HG02938 (cell line): ENCODE data around the gene ADARB1.
"Not testable (repeated sequence)": the region's sequence is repeated elsewhere in the genome, so short reads cannot be mapped to it uniquely, and the experiment has no call there.

Experiments used
- ATAC-seq: cut with Tn5 transposase; IDR thresholded peaks from one replicate; pipeline ENCODE4 v1.9.1; 2021; ENCODE audit warnings: mild to moderate bottlenecking, moderate library complexity; ENCODE audit not compliant: unreplicated experiment

ADARB1 gene

GRCh38 chr21:45074048-45074817 lies at the start of gene ADARB1:
TSS of gene ADARB1 (plus strand) at chr21:45074580. CDS start at chr21:45171657, 97,077 bp downstream.
- ATAC-seq: no peak

DNA sequence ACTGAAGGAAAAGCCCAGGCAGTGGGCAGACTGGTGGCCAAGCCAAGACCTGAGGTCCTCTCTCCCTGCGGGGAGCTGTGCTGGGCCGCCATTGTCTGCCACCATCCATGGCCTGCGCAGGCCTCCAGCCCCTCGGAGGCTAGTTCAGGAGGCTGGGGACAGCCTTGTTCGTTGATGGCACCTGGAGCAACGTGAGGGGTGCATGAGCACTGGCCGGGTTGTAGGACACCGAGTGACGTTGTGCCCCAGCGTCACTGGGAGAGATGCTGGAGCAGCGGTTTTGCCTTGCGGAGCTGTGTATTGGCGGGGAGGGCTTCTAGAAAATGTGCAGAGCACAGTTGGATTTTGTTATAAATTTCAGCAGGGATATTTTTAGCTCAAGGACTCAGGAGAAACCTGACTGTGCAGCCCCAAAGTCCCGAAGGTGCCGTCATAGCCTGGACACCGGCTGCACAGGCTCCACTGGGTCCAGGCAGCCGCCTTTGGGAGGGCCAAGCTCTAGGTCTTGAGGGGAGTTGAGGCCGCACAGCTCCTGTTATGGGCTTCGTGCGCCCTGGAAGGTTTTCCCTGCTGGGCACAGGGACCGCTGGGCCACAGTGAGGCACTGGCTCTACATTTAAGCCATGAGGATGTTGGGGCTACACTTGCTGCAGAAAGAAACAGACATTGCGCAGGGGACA lies 48.2 kb upstream of the ADARB1 start:
- no peak for ATAC-seq

GRCh38 chr21:45026826-45027225 lies 47.6 kb upstream of the ADARB1 start:
- ATAC-seq: no peak

DNA sequence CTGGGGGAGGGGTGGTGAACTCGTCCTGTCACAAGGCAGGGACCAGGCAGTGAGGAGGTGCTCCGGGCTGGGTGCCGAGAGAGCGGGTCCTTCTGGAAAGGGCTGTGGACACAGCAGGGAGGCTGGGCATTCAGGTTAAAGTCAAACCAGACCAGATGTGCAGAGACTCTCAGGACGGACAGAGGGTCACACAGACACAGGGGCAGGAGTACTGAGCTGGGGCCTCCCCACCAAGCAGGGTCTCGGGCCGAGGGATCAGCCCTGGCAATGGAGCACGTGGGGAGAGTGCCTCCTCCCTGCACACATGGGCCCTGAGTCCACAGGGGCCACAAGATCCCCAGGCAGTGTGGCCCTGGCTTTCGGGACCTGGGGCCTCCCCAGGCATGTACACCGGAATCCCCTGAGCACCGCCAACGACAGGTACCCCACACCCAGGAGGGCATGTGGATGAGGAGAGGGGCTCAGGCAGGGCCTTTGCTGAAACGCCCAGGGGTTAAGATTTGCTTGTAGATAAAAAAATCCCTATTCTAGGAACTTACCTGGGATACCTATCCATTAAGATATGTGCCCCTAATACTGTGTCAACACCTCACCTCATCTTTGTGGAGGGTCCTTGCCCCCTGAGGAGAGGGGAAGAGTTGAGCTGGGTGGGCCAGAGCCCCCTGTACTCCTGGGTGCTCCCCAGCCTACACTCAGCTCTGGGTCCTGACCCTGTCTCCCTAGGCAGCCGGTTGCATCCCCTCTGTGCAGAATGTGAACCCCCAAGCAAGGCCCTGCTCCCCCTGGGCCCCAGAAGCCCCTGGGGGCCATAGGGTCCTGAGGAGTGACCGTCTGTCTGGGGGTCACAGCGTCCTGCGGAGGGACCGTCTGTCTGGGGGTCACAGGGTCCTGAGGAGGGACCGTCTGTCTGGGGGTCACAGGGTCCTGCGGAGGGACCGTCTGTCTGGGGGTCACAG lies 46.9 kb upstream of the ADARB1 start:
- ATAC-seq: no peak

GRCh38 chr21:45028645-45029044 lies 45.7 kb upstream of the ADARB1 start:
- ATAC-seq: not testable (repeated sequence)

DNA sequence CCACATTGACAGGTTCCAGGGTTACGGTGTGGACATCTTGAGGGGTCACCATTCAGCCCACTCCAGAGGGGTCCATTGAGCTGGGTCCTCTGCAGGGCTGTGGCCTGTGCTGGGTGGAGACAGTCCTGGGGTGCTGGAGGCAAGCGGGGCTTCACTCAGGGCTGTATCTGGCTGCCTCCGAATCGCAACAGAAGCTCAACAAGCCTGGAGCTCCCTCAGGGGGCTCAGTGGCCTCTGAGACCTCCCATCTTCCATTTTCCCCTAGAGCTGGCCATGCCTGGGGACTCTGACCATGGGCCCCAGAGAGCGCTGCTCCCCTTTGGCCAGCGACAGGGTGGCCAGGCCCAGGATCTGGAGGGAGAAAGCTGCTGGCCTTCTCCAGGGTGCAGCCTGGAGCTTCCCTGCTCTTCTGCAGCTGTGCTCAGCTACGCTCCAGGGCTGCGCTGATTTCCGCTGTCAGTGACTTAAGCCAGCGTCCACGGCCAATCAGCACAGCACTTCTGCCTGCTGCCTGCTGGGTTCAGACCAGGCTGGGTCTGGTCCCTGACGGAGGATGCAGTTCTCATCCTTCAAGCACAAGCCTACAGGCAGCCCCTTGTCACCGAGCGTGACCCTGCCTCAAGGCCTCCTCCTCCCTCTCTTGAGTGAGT lies 45.0 kb upstream of the ADARB1 start:
- ATAC-seq: no peak

- no peak for ATAC-seq
Measured at GRCh38 chr21:45029948-45030681, 44.3 kb upstream of the ADARB1 start.

DNA sequence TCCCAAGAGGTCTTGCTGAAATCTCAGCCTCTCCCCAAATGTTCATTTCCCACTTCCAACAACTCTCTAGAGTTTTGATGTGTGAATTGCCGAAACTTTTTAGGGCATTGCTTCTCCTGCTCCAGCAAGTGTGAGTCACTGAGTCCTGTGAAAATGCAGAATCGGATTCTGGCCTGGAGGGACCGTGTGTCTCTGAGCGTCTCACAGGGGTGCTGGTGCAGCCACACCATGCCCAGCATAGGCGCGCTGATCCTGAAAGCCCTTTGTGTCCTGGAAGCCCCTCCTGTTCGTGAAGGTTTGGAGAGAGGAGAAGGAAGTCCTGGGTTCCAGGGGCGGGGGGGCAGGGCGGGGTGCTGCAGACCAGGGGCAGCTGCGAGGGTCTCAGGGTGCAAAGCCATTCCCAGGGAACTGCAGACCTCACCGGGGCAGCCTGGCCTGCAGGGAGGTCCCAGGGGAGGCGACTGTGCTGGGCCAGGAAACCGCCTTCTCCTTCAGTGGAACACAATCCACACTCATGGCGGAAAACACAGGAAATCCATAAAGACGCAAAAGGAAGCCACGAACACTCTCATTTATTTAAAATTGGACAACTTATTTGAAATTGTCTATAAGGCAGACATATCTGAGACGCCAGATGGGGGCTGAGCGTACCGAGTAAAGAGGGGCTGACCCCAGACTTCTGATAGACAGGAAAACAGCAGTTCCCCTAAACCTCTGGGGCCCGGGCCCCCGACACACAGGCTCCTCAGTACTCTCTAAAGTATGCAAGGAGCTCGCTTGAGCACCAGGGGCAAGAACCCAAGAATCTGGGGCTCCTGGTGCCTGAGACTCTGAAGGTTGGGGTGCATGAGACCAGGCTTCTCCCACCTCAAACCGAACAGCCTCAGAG lies 43.5 kb upstream of the ADARB1 start:
- no peak for ATAC-seq

- ATAC-seq: no peak
Measured at GRCh38 chr21:45031571-45032191, 42.7 kb upstream of the ADARB1 start.

GRCh38 chr21:45032332-45032731 lies 42.0 kb upstream of the ADARB1 start:
- ATAC-seq: no peak

- ATAC-seq: no peak
Measured at GRCh38 chr21:45032977-45033710, 41.2 kb upstream of the ADARB1 start.

DNA sequence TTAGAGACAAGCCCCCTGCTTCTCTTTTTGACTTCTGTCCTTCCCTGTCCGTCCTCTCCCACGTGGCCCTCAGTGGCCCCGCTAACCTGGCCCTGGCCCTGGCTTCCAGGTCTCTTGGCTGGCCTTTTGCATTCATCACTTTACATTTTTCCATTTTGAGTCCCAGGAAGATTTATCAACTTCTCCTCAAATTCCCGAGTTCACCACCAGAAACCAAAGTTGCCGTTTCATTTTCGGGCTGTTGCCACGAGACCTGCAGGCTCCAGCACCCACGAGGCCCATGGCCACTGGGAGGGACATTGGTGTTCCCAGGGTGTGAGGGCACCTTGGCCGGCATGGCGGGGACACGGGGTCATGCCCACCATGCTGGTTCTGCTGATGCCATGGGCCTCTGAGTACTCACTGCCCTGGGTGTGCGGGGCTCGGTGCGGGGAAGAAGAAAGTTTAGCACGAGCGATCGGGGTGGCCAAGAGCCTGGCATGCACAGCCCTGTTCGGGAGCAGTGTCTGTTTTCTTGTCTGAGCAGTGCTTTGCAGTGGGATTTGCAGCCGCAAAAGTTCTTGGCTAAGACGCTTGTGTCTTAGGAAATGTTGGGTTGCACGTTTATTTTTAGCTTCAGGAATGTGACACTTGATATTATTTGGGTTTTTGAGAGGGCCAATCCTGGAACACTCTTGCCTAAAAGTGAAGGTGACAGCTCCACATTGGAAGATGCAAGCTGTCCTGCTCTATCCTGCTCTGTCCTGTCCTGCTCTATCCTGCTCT lies 40.4 kb upstream of the ADARB1 start:
- ATAC-seq: no peak

DNA sequence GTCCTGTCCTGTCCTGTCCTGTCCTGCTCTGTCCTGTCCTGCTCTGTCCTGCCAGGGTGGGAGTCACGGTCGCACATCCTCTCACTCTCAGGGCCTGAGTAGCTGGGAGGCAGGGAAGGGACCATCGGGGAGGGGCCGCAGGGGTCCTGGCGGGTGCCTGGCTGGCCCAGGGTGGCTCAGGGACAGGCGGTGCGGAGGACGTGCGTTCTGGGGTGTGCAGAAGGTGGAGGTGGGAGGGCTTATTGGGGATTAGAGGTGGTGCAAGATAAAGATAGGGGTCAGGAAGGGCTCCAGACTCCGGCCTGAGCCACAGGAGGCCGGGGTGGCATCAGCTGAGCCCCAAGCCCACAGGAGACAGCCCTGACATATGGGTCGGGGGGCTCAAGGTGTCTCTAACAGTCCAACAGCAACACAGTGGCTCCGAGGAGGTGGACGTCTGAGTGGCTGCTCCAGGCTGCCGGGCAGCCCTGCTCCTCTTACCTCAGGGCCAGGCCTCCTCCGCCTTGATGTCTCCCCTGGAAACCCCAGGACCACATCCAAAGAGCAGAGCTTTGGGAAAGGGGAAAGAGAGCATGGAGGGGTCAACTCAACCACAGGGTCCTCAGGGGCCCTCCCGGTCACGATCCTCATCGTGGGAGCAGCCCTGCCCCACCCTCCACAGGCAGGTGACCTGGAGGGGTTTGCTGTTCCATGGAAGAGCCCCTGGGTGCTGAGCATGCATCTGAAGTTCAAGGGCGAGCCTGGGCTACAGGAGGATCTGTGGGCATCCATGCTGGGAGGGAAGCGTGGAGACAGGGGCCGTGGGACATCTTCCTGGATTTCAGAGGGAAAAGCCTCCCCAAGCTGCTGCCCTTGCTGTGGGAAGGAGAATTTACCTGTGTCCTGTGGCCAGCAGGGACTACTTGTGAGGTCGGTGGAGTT lies 39.6 kb upstream of the ADARB1 start:
- no peak for ATAC-seq

- ATAC-seq: no peak
Measured at GRCh38 chr21:45035477-45035848, 38.9 kb upstream of the ADARB1 start.

DNA sequence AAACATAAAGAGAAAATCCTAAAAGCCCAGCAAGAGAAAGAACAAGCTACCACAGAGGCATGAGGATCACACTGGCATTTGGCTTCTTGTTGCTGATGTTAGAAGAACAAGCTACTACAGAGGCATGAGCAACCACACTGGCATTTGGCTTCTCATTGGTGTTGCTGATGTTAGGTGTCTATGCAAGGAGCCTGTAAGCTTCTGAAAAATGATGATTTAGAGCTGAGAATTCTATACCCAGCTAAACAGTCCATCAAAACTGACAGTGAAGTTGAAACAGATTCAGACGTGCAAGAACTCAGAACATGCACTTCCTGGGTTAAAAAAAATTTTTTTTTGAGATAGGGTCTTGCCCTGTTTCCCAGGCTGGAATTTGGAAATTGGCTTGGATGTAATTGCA lies 37.8 kb upstream of the ADARB1 start:
- ATAC-seq: no peak

DNA sequence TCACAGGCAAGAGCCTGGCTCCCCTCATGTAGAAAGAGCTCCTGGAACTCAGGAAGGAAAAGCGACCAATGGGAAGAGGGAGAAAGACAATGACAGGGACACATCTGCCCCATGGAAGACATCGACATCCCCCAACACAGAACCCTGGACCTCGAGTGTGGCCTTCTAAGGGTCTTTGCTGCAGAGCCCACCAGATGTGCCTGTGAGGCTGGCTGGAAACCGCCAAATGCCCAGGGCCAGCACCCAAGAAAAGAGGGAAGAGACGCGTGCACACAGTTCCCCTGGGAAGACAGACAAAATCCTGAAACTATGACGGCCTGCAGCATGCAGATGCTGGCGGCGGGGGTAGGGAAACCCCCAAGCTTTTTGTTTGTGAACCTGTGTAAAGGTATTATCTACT lies 36.4 kb upstream of the ADARB1 start:
- no peak for ATAC-seq
